ENCODE measurements around the gene LAIR2.

DNA sequence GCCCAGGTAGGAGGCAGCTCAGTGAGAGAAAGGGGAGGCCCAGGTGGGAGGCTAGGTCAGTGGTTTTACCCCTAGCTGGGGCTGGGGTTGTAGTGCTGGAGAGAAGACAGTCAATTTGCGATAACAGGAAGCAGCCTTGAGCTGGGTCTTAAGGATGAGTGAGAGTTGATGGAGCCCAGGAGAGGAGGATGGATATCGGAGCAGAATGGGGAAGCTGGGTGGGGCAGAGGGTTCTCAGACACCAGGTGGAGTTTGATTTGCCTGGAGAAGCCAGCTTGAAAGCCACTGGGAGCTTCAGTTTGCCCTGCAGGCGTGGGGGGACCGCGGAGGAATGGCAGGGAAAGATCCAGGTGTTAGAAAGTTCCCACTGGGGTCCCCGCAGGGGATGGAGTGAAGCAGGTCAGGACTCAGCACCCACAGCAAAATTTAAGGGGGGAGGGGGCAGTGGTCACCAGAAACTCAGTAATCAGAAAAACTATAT, 28.7 kb upstream of the LAIR2 start:
- TF ChIP-seq, protein P1, sequence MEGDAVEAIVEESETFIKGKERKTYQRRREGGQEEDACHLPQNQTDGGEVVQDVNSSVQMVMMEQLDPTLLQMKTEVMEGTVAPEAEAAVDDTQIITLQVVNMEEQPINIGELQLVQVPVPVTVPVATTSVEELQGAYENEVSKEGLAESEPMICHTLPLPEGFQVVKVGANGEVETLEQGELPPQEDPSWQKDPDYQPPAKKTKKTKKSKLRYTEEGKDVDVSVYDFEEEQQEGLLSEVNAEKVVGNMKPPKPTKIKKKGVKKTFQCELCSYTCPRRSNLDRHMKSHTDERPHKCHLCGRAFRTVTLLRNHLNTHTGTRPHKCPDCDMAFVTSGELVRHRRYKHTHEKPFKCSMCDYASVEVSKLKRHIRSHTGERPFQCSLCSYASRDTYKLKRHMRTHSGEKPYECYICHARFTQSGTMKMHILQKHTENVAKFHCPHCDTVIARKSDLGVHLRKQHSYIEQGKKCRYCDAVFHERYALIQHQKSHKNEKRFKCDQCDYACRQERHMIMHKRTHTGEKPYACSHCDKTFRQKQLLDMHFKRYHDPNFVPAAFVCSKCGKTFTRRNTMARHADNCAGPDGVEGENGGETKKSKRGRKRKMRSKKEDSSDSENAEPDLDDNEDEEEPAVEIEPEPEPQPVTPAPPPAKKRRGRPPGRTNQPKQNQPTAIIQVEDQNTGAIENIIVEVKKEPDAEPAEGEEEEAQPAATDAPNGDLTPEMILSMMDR (IDR thresholded peaks at IDR 0.05), result no peak
- TF ChIP-seq ZFX (IDR thresholded peaks at IDR 0.05; ENCODE audit: borderline replicate concordance), result no peak

All from 22Rv1 (cell line).